Smooth muscle cell (in vitro differentiated cells): ENCODE results near the gene OLA1. TPM values are rescaled to one million over a fixed set of nuclear protein-coding genes. Genes with fewer than 3 reads are reported as not detected.
A peak's percentile ranks its signal among the peaks of the same experiment; 100 is the strongest.

ENCODE experiments used
- DNase-seq: peaks from one replicate; lab custom pipeline; 2025; ENCODE audit not compliant: unreplicated experiment; lab: John Stamatoyannopoulos, UW
- H2AFZ ChIP-seq: fragments of 200-600 bp; sonication (generic); 2 replicates; pipeline ENCODE4 v1.6.0; 2016; ENCODE audit warnings: antibody characterized with exemption, low read depth, mild to moderate bottlenecking
- H3F3A ChIP-seq: fragments of 200-600 bp; sonication (generic); 2 replicates; pipeline ENCODE4 v1.6.0; 2017; ENCODE audit warnings: antibody characterized with exemption, low read depth
- H3K27ac ChIP-seq: fragments of 200-600 bp; sonication (generic); 2 replicates; pipeline ENCODE4 v1.5.1; 2016; ENCODE audit warnings: low read depth, mild to moderate bottlenecking
- H3K27me3 ChIP-seq: fragments of 200-600 bp; sonication (generic); 2 replicates; pipeline ENCODE4 v1.6.1; 2016; ENCODE audit warnings: low read depth, mild to moderate bottlenecking
- H3K36me3 ChIP-seq: fragments of 200-600 bp; sonication (generic); 2 replicates; pipeline ENCODE4 v1.5.1; 2016; ENCODE audit warnings: low read depth
- H3K4me1 ChIP-seq: fragments of 200-600 bp; sonication (generic); 2 replicates; pipeline ENCODE4 v1.5.1; 2016; ENCODE audit warnings: low read depth
- H3K4me2 ChIP-seq: fragments of 200-600 bp; sonication (generic); 2 replicates; pipeline ENCODE4 v1.6.0; 2016; ENCODE audit warnings: mild to moderate bottlenecking
- H3K4me3 ChIP-seq: fragments of 200-600 bp; sonication (generic); 2 replicates; pipeline ENCODE4 v1.5.1; 2016; ENCODE audit warnings: mild to moderate bottlenecking
- H3K79me2 ChIP-seq: fragments of 200-600 bp; sonication (generic); 2 replicates; pipeline ENCODE4 v1.6.0; 2016; ENCODE audit warnings: low read depth, mild to moderate bottlenecking
- H3K9ac ChIP-seq: fragments of 200-600 bp; sonication (generic); 2 replicates; pipeline ENCODE4 v1.6.0; 2016; ENCODE audit warnings: low read depth
- H3K9me3 ChIP-seq: fragments of 200-600 bp; sonication (generic); replicated peaks from 2 replicates; pipeline ENCODE4 v1.5.1; 2016; ENCODE audit warnings: low read depth
- H4K20me1 ChIP-seq: fragments of 200-600 bp; sonication (generic); 2 replicates; pipeline ENCODE4 v1.6.0; 2016; ENCODE audit warnings: low read depth
- CTCF ChIP-seq: fragments of 200-600 bp; sonication (generic); IDR thresholded peaks from 2 replicates; pipeline ENCODE4 v1.5.1; 2017; ENCODE audit warnings: borderline replicate concordance, mild to moderate bottlenecking, antibody characterized with exemption; ENCODE audit not compliant: insufficient read depth, poor library complexity, severe bottlenecking
- WGBS: methylation state at CpG from one replicate; pipeline ENCODE4 v1.1.7; 2016; ENCODE audit warnings: low lambda C conversion rate; 5-methylcytosine and 5-hydroxymethylcytosine counted together
- polyA plus RNA-seq: library from polyadenylated mRNA; unstranded; fragments of >200 nt; fragmentation: Nextera tagmentation; extraction: Ambion mirVana; gene quantifications from 2 replicates; pipeline ENCODE4 v1.2.1, GENCODE V29; 2016
- total RNA-seq: library from RNA; depleted of rRNA; stranded (reverse); fragments of >200 nt; gene quantifications from 2 replicates; pipeline ENCODE4 v1.2.3, GENCODE V29; 2014

Gene OLA1
- total and polyA plus RNA-seq, 2 experiments from 2014 or later = 59.6 to 76.0 TPM

- Histone ChIP-seq H3K4me3 (no peak overlapping the region), H3K27ac (no peak overlapping the region), H3K4me2 (no peak overlapping the region), H3F3A (no peaks in the 10 kb centered on the region), H3K27me3 (no peaks in the 10 kb centered on the region), H4K20me1 (peaks cover 8% of the 10 kb centered on the region), H3K9me3 (no peaks in the 10 kb centered on the region), H3K79me2 (peaks cover 38% of the 10 kb centered on the region), H3K36me3 (no peaks in the 10 kb centered on the region), H2AFZ (no peak overlapping the region), H3K9ac (no peak overlapping the region), H3K4me1 (peaks cover 14% of the 10 kb centered on the region)
- DNase-seq = no peak
- no peak for TF ChIP-seq CTCF
Observed at GRCh38 chr2:174180726-174181236, 67.6 kb downstream of the OLA1 start.

GRCh38 chr2:174180165-174180724, 68.1 kb downstream of the OLA1 start:
- H3K4me3 ChIP-seq = no peak overlapping the region
- no peak overlapping the region for H3K27ac ChIP-seq
- no peak overlapping the region for H3K4me2 ChIP-seq
- 80% methylated on average over 1 of the region's 1 CpG for WGBS
- H3K79me2 ChIP-seq = peaks cover 38% of the 10 kb centered on the region
- H3K36me3 ChIP-seq = no peaks in the 10 kb centered on the region
- peaks cover 14% of the 10 kb centered on the region for H3K4me1 ChIP-seq
- peaks cover 5% of the 10 kb centered on the region for H3K9me3 ChIP-seq
- TF ChIP-seq CTCF = peak; percentile 8
- no peaks in the 10 kb centered on the region for H3F3A ChIP-seq
- DNase-seq = no peak
- H4K20me1 ChIP-seq = peaks cover 4% of the 10 kb centered on the region
- H3K9ac ChIP-seq = no peak overlapping the region
- no peaks in the 10 kb centered on the region for H3K27me3 ChIP-seq
- no peak overlapping the region for H2AFZ ChIP-seq

DNA sequence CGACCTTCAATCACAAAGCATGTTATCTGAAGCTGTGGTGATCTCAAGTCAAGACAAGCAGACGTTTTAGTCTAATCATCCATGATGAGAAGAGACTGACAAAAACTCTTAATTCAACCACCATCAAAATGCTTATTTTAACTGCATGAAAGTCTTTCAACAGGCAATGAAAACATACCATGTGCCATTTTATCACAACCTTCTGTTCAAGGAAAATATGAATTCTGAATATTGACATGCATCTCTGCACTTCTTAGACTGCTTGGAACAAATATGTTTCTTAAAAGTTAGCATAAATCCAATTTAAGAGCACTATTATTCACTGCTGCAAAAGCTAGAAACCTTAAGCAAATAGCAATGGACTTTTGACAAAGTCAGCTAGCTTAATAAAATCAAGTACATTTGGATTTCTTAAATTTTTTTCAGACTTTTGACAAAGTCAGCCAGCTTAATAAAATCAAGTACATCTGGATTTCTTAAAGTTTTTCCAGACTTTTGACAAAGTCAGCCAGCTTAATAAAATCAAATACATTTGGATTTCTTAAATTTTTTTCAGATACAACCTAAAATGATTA, 70.9 kb downstream of the OLA1 start:
- Histone ChIP-seq H3K27me3 (no peaks in the 10 kb centered on the region), H3F3A (no peaks in the 10 kb centered on the region), H3K4me1 (peaks cover 14% of the 10 kb centered on the region), H3K9ac (peak overlapping the region; percentile 5), H3K4me3 (no peak overlapping the region), H3K4me2 (no peak overlapping the region), H3K27ac (peak overlapping the region; percentile 79), H4K20me1 (peaks cover 4% of the 10 kb centered on the region), H2AFZ (no peak overlapping the region), H3K36me3 (peaks cover 4% of the 10 kb centered on the region), H3K79me2 (peaks cover 46% of the 10 kb centered on the region), H3K9me3 (peaks cover 7% of the 10 kb centered on the region)
- DNase-seq = no peak
- TF ChIP-seq CTCF = no peak
- WGBS = 57% methylated on average over 2 of the region's 2 CpGs

DNA sequence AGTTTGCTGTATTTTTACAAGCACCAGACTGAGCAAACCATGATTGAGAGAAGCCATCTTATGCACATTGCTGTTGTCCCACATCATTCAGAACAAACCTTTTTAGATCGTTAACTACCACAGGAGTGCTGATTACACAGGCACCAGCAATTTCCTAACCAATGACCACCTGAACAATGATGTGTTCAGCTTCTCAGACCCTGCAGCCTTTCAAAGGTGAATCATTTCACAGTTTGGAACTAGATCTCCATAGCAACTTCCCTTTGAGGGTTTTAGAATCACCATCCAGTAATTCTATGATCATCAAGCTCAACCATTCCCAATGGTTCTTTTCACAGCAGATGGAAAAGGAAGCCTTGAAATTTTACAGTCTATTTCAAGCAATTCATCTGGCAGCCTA, 71.4 kb downstream of the OLA1 start:
- H3K27ac ChIP-seq = peak overlapping the region; percentile 79

More for the DNA sequence above, 71.4 kb downstream of the OLA1 start:
- peaks cover 4% of the 10 kb centered on the region for H3K36me3 ChIP-seq
- no peaks in the 10 kb centered on the region for H3F3A ChIP-seq
- H4K20me1 ChIP-seq = peaks cover 4% of the 10 kb centered on the region
- H2AFZ ChIP-seq = no peak overlapping the region
- peaks cover 46% of the 10 kb centered on the region for H3K79me2 ChIP-seq
- no peak overlapping the region for H3K4me2 ChIP-seq
- 63% methylated on average over 1 of the region's 1 CpG for WGBS
- H3K4me1 ChIP-seq = peaks cover 14% of the 10 kb centered on the region
- DNase-seq = no peak
- no peak overlapping the region for H3K4me3 ChIP-seq
- TF ChIP-seq CTCF = no peak
- H3K27me3 ChIP-seq = no peaks in the 10 kb centered on the region
- H3K9me3 ChIP-seq = peaks cover 7% of the 10 kb centered on the region
- H3K9ac ChIP-seq = peak overlapping the region; percentile 5
